Transverse colon (tissue), 4 donors: ENCODE measurements around the gene ZRANB3. TPM values are rescaled to one million over a fixed set of nuclear protein-coding genes. Genes with fewer than 3 reads are reported as not detected.

Source experiments
- DNase-seq: peaks from one replicate; pipeline ENCODE4 v3.0.0-alpha.2; 2019
- H3K27ac ChIP-seq, 4 donors: fragments of 200-600 bp; sonication (generic); 2 replicates each; pipeline ENCODE4 v1.5.1; 2016 to 2018; ENCODE audit warnings: inconsistent platforms in 4 of 4
- H3K27me3 ChIP-seq: fragments of 200-600 bp; sonication (generic); 2 replicates; pipeline ENCODE4 v1.5.1; 2017; ENCODE audit warnings: inconsistent platforms
- H3K36me3 ChIP-seq, 4 donors: fragments of 200-600 bp; sonication (generic); 2 replicates each; pipeline ENCODE4 v1.5.1; 2017 to 2019; ENCODE audit warnings: inconsistent platforms in 4 of 4
- H3K4me1 ChIP-seq, 4 donors: fragments of 200-600 bp; sonication (generic); 2 replicates each; pipeline ENCODE4 v1.5.1; 2017 to 2020; ENCODE audit warnings: inconsistent platforms in 4 of 4
- H3K4me3 ChIP-seq, 4 donors: fragments of 200-600 bp; sonication (generic); 1 replicate in 1 of 4; 2 replicates in 3 of 4; pipeline versions ENCODE4 v1.5.1 to v1.6.1; 2017 to 2019; ENCODE audit warnings: inconsistent platforms in 4 of 4
- H3K9me3 ChIP-seq, 2 donors: fragments of 200-600 bp; sonication (generic); 2 replicates each; pipeline ENCODE4 v1.5.1; 2017 to 2019; ENCODE audit warnings: inconsistent platforms in 2 of 2
- CTCF ChIP-seq, 5 experiments: fragments of 200-600 bp in 3 of 5; fragments of 450-650 bp in 2 of 5; sonication (generic) in 3 of 5; IDR thresholded peaks; 1 replicate in 2 of 5; 2 replicates in 3 of 5; pipeline ENCODE4 v1.5.1; 2016 to 2017; ENCODE audit warnings: antibody characterized with exemption in 5 of 5, inconsistent platforms in 3 of 5, mild to moderate bottlenecking in 2 of 5, moderate library complexity in 1 of 5
- EP300 ChIP-seq: sonication (generic); formaldehyde crosslinking; IDR thresholded peaks from one replicate; pipeline ENCODE4 v1.6.1; 2017; ENCODE audit warnings: antibody characterized with exemption, low read depth
- POLR2A ChIP-seq: fragments of 450-650 bp; IDR thresholded peaks from one replicate; pipeline ENCODE4 v1.6.1; 2016; ENCODE audit warnings: antibody characterized with exemption, mild to moderate bottlenecking, moderate library complexity
- POLR2AphosphoS5 ChIP-seq, 3 donors: sonication (generic); formaldehyde crosslinking; IDR thresholded peaks; one replicate each; pipeline ENCODE4 v1.6.1; 2016; ENCODE audit warnings: antibody characterized with exemption in 3 of 3
- WGBS, 2 donors: methylation state at CpG; one replicate each; pipeline ENCODE4 v1.1.5; 2018; ENCODE audit warnings: low coverage in 1 of 2; 5-methylcytosine and 5-hydroxymethylcytosine counted together
- in situ Hi-C, 4 donors: fragments of 200-750 bp; cut with MboI; loops; one replicate each; pipeline versions ENCODE4 v1.15.0 to v1.15.1; 2017; ENCODE audit warnings: low sequenced_read_pairs in 3 of 4, low pct_ligation_motif_present in 1 of 4, low pct_unique_long_range_greater_than_20kb in 1 of 4
- intact Hi-C: fragments of 100-400 bp; cut with DNase I; formaldehyde crosslinking; loops from one replicate; pipeline ENCODE4 v1.15.1; 2023; ENCODE audit warnings: low total_unique reads
- total RNA-seq, 4 donors: library from RNA; depleted of rRNA; stranded (reverse); fragments of >200 nt; gene quantifications; one replicate each; pipeline ENCODE4 v1.1.0, GENCODE V29; 2016

Gene ZRANB3
- total RNA-seq, 4 donors from 2014 or later, result 0.37 to 3.0 (median 1.6) TPM

GRCh38 chr2:135099802-135100483, 431.1 kb downstream of the ZRANB3 start:
- TF ChIP-seq EP300 (no peak), POLR2A (no peak), CTCF (IDR thresholded peaks at IDR 0.05) (no peak), POLR2AphosphoS5 (IDR thresholded peaks at IDR 0.05) (no peak)
- Histone ChIP-seq H3K27ac (peak overlapping the region in 2 of 4 donors; percentile 12 to 13), H3K9me3 (no peaks in the 10 kb centered on the region), H3K36me3 (peaks cover 0 to 8% (median 0%) of the 10 kb centered on the region in 4 donors), H3K27me3 (no peaks in the 10 kb centered on the region), H3K4me3 (no peak overlapping the region), H3K4me1 (peaks cover 3 to 7% (median 6%) of the 10 kb centered on the region in 4 donors)
- intact Hi-C loops, result no loop called here
- WGBS, 2 donors, result 65 to 76% methylated on average over 5 of the region's 5 CpGs
- in situ Hi-C loops, result no loop called here
- no peak for DNase-seq

- Histone ChIP-seq H3K27me3 (no peaks in the 10 kb centered on the region), H3K9me3 (no peaks in the 10 kb centered on the region), H3K27ac (no peak overlapping the region), H3K4me1 (peaks cover 4 to 30% (median 14%) of the 10 kb centered on the region in 4 donors), H3K36me3 (no peaks in the 10 kb centered on the region), H3K4me3 (no peak overlapping the region)
- 92 to 96% methylated on average over 2 of the region's 2 CpGs for WGBS, 2 donors
- TF ChIP-seq POLR2AphosphoS5 (IDR thresholded peaks at IDR 0.05), result no peak
- no peak for TF ChIP-seq CTCF (IDR thresholded peaks at IDR 0.05)
- TF ChIP-seq POLR2A, result no peak
- no peak for TF ChIP-seq EP300
- no peak for DNase-seq
- intact Hi-C loops (no loop called here), in situ Hi-C loops (no loop called here)
Observed at GRCh38 chr2:135097532-135098231, 433.3 kb downstream of the ZRANB3 start.

GRCh38 chr2:135096665-135097446, 434.2 kb downstream of the ZRANB3 start:
- intact Hi-C loops (no loop called here), in situ Hi-C loops (no loop called here)
- DNase-seq, result no peak
- Histone ChIP-seq H3K27me3 (no peaks in the 10 kb centered on the region), H3K27ac (no peak overlapping the region), H3K4me3 (no peak overlapping the region), H3K4me1 (peaks cover 4 to 38% (median 22%) of the 10 kb centered on the region in 4 donors), H3K9me3 (no peaks in the 10 kb centered on the region), H3K36me3 (no peaks in the 10 kb centered on the region)
- TF ChIP-seq EP300 (no peak), CTCF (IDR thresholded peaks at IDR 0.05) (no peak), POLR2AphosphoS5 (IDR thresholded peaks at IDR 0.05) (no peak), POLR2A (no peak)
- 87 to 89% methylated on average over 3 to 4 of the region's 4 CpGs for WGBS, 2 donors

GRCh38 chr2:135095591-135095990, 435.4 kb downstream of the ZRANB3 start:
- no peak overlapping the region for H3K4me3 ChIP-seq
- intact Hi-C loops (no loop called here), in situ Hi-C loops (no loop called here)
- H3K4me1 ChIP-seq, result peaks cover 4 to 51% (median 29%) of the 10 kb centered on the region in 4 donors
- 94 to 96% methylated on average over 2 to 3 of the region's 3 CpGs for WGBS, 2 donors
- no peak overlapping the region for H3K27ac ChIP-seq
- H3K36me3 ChIP-seq, result no peaks in the 10 kb centered on the region
- H3K27me3 ChIP-seq, result no peaks in the 10 kb centered on the region
- no peak for TF ChIP-seq POLR2A
- TF ChIP-seq POLR2AphosphoS5 (IDR thresholded peaks at IDR 0.05), result no peak
- TF ChIP-seq CTCF (IDR thresholded peaks at IDR 0.05), result no peak
- no peak for TF ChIP-seq EP300
- H3K9me3 ChIP-seq, result no peaks in the 10 kb centered on the region
- DNase-seq, result no peak
